GM12878 (cell line): ENCODE measurements around the gene COL5A1. TPM values are rescaled to one million over a fixed set of nuclear protein-coding genes. Genes with fewer than 3 reads are reported as not detected.

Experiments used
- ATAC-seq: fragments of 200-7000 bp; cut with Tn5 transposase; 3 replicates; pipeline ENCODE4 v1.9.1; 2020; ENCODE audit warnings: mild to moderate bottlenecking, moderate library complexity
- BruUV-seq: library from RNA; stranded (reverse); fragments of 400-500 nt; replicated peaks from 2 replicates; lab custom pipeline; 2021; lab: Mats Ljungman, UMichigan
- CTCF ChIA-PET: fragments of 300-600 bp; sonication (Branson Sonifier 250); formaldehyde crosslinking; extraction: SDS; loops from one replicate; lab custom pipeline; 2021; ENCODE audit warnings: inconsistent platforms; lab: Yijun Ruan, JAX
- POLR2A ChIA-PET: fragments of 350-600 bp; formaldehyde crosslinking; extraction: SDS; loops from one replicate; lab custom pipeline; 2021; ENCODE audit warnings: inconsistent platforms; lab: Charles Lee
- RAD21 ChIA-PET: fragments of 300-600 bp; sonication (Branson Sonifier 250); formaldehyde crosslinking; loops from one replicate; lab custom pipeline; 2023; ENCODE audit warnings: antibody characterized with exemption; ENCODE audit not compliant: unreplicated experiment; lab: Charles Lee
- SMC1A ChIA-PET: fragments of 300-600 bp; sonication (Branson Sonifier 250); formaldehyde crosslinking; loops from one replicate; lab custom pipeline; 2023; ENCODE audit not compliant: unreplicated experiment, uncharacterized antibody; lab: Charles Lee
- DNase-seq: peaks from one replicate; pipeline ENCODE4 v3.0.0-alpha.2; 2011; ENCODE audit warnings: low read depth, low spot score
- FAIRE-seq: peaks from 3 replicates; lab custom pipeline; 2011; peaks lifted over from hg19 to GRCh38; lab: Jason Lieb, UNC
- H2AFZ ChIP-seq: 2 replicates; pipeline ENCODE4 v1.6.0; 2011; ENCODE audit warnings: low read depth, low read length, control low read depth; ENCODE audit not compliant: control insufficient read depth
- H3K27ac ChIP-seq: 2 replicates; pipeline ENCODE4 v1.5.1; 2011; ENCODE audit warnings: control low read depth; ENCODE audit not compliant: control insufficient read depth, insufficient read depth
- H3K27me3 ChIP-seq, 2 experiments: replicated peaks in 1 of 2; 2 replicates each; pipeline versions ENCODE4 v1.6.0 to v1.6.1; 2011; ENCODE audit warnings: low read length in 1 of 2; ENCODE audit not compliant: control insufficient read depth in 2 of 2, insufficient read depth in 2 of 2
- H3K36me3 ChIP-seq, 2 experiments: 2 replicates each; pipeline ENCODE4 v1.5.1; 2011; ENCODE audit warnings: low read length in 1 of 2; ENCODE audit not compliant: control insufficient read depth in 2 of 2, insufficient read depth in 2 of 2
- H3K4me1 ChIP-seq: 2 replicates; pipeline ENCODE4 v1.6.1; 2011; ENCODE audit warnings: mild to moderate bottlenecking, low read length, moderate library complexity, mixed read lengths; ENCODE audit not compliant: control insufficient read depth, insufficient read depth
- H3K4me2 ChIP-seq: 2 replicates; pipeline ENCODE4 v1.6.0; 2011; ENCODE audit warnings: control low read depth; ENCODE audit not compliant: control insufficient read depth, insufficient read depth
- H3K4me3 ChIP-seq: fragments of 200-600 bp; sonication (generic); 2 replicates; pipeline ENCODE4 v1.5.1; 2016
- H3K79me2 ChIP-seq: 2 replicates; pipeline ENCODE4 v1.6.0; 2011; ENCODE audit warnings: low read length; ENCODE audit not compliant: control insufficient read depth, insufficient read depth
- H3K9ac ChIP-seq: 2 replicates; pipeline ENCODE4 v1.8.0; 2011; ENCODE audit warnings: low read length, control low read depth, mixed read lengths; ENCODE audit not compliant: control insufficient read depth, insufficient read depth
- H3K9me3 ChIP-seq: replicated peaks from 3 replicates; pipeline ENCODE4 v1.5.1; 2011; ENCODE audit warnings: mild to moderate bottlenecking, low read length; ENCODE audit not compliant: control insufficient read depth, insufficient read depth
- H4K20me1 ChIP-seq: 2 replicates; pipeline ENCODE4 v1.6.0; 2011; ENCODE audit not compliant: control insufficient read depth, insufficient read depth
- CBX3 ChIP-seq: fragments of 200-600 bp; sonication (generic); IDR thresholded peaks from 2 replicates; pipeline ENCODE4 v1.6.1; 2016; ENCODE audit warnings: low read depth, borderline replicate concordance
- CEBPZ ChIP-seq: fragments of 150-350 bp; IDR thresholded peaks from 2 replicates; pipeline ENCODE4 v1.6.1; 2016; ENCODE audit warnings: low read depth, low read length
- CTCF ChIP-seq, 3 experiments: IDR thresholded peaks in 2 of 3; conservative IDR thresholded peaks in 1 of 3; 2 replicates each; pipeline ENCODE4 v1.5.1; 2011; ENCODE audit warnings: low read depth in 3 of 3, low read length in 3 of 3, mild to moderate bottlenecking in 3 of 3, control low read depth in 2 of 3, moderate library complexity in 2 of 3, inconsistent platforms in 1 of 3, mixed read lengths in 1 of 3; ENCODE audit not compliant: control insufficient read depth in 2 of 3, insufficient read depth in 1 of 3; ENCODE audit errors: extremely low read depth in 1 of 3
- DPF2 ChIP-seq: fragments of 450-650 bp; IDR thresholded peaks from 2 replicates; pipeline ENCODE4 v1.6.1; 2017; ENCODE audit warnings: mild to moderate bottlenecking
- EGR1 ChIP-seq, 2 experiments: IDR thresholded peaks; 1 replicate in 1 of 2; 2 replicates in 1 of 2; pipeline ENCODE4 v1.6.1; 2011 to 2012; ENCODE audit warnings: low read depth in 2 of 2, low read length in 2 of 2, borderline replicate concordance in 1 of 2, mild to moderate bottlenecking in 1 of 2, moderate library complexity in 1 of 2
- EP300 ChIP-seq, 2 experiments: fragments of 150-350 bp in 1 of 2; IDR thresholded peaks; 2 replicates each; pipeline ENCODE4 v1.6.1; 2011 to 2012; ENCODE audit warnings: low read depth in 2 of 2, low read length in 2 of 2, borderline replicate concordance in 1 of 2, improper control_type of control experiment in 1 of 2, inconsistent platforms in 1 of 2; ENCODE audit not compliant: control insufficient read depth in 1 of 2
- KDM1A ChIP-seq: fragments of 200-600 bp; sonication (generic); IDR thresholded peaks from 2 replicates; pipeline ENCODE4 v1.6.1; 2016; ENCODE audit warnings: borderline replicate concordance
- RAD21 ChIP-seq: IDR thresholded peaks from 2 replicates; pipeline ENCODE4 v1.6.1; 2011; ENCODE audit warnings: mild to moderate bottlenecking, low read depth, low read length, moderate library complexity; ENCODE audit not compliant: insufficient read depth
- REST ChIP-seq: IDR thresholded peaks from 2 replicates; pipeline ENCODE4 v1.6.1; 2012; ENCODE audit warnings: mild to moderate bottlenecking, low read depth, low read length
- RUNX3 ChIP-seq: IDR thresholded peaks from 2 replicates; pipeline ENCODE4 v1.6.1; 2012; ENCODE audit warnings: low read length, inconsistent platforms
- ZNF384 ChIP-seq: IDR thresholded peaks from 2 replicates; pipeline ENCODE4 v1.6.1; 2012; ENCODE audit warnings: low read depth, mild to moderate bottlenecking, low read length, improper control_type of control experiment, borderline replicate concordance
- WGBS: methylation state at CpG from one replicate; pipeline ENCODE4 v1.1.6; 2016; ENCODE audit warnings: low lambda C conversion rate; ENCODE audit not compliant: insufficient replicate concordance, insufficient coverage; ENCODE audit errors: missing lambda C conversion rate; 5-methylcytosine and 5-hydroxymethylcytosine counted together
- in situ Hi-C: fragments of 300-500 bp; cut with MboI; formaldehyde crosslinking; loops from 9 replicates; pipeline ENCODE4 v1.14.3; 2018; ENCODE audit warnings: mixed read lengths
- intact Hi-C: fragments of 100-400 bp; cut with micrococcal nuclease; formaldehyde crosslinking; loops from one replicate; pipeline ENCODE4 v1.14.2; 2022; ENCODE audit not compliant: unreplicated experiment
- polyA plus RNA-seq, 11 experiments: library from polyadenylated mRNA; depleted of rRNA in 4 of 11; unstranded in 6 of 11; stranded (reverse) in 5 of 11; fragments of >200 nt; fragmentation: Nextera tagmentation in 4 of 11; fragmentation: Illumina TruSeq in 1 of 11; extraction: Ambion mirVana in 4 of 11; extraction: Trizol in 1 of 11; gene quantifications; 1 replicate in 1 of 11; 2 replicates in 10 of 11; pipeline versions ENCODE4 v1.2.1 to v1.2.3, GENCODE V29; 2011 to 2016; ENCODE audit warnings: inconsistent platforms in 2 of 11, missing spikeins in 2 of 11, low read depth in 1 of 11
- total RNA-seq, 4 experiments: library from RNA; depleted of rRNA in 3 of 4; stranded (reverse); fragments of >200 nt in 3 of 4; fragmentation: Illumina TruSeq in 1 of 4; extraction: Trizol in 1 of 4; gene quantifications; 2 replicates each; pipeline versions ENCODE4 v1.2.1 to v1.2.3, GENCODE V29; 2013 to 2021

The COL5A1 gene
- total and polyA plus RNA-seq, 10 of the 15 experiments (the other 5 are each of a cell fraction or from before 2014, with no cell fraction given), result under 0.01 to 0.15 (median 0.13) TPM; not detected in 4

- in situ Hi-C loops, result no loop called here
- POLR2A ChIA-PET, result no interaction called here
- no peak overlapping the region for H3K4me2 ChIP-seq
- no TSS peak for BruUV-seq
- SMC1A ChIA-PET, result interaction anchor here (1.1 kb wide), 1 partner anchor 25 kb away, joined by 3 read pairs; no protein-coding TSS in a partner anchor
- intact Hi-C loops, result no loop called here
- H3K79me2 ChIP-seq, result no peaks in the 10 kb centered on the region
- no peak overlapping the region for H3K27ac ChIP-seq
- WGBS, result 35% methylated on average over 16 of the region's 16 CpGs
- CTCF ChIA-PET, result interaction anchor here (0.6 kb wide), 1 partner anchor 135 kb away, joined by 3 read pairs; no protein-coding TSS in a partner anchor
- H4K20me1 ChIP-seq, result no peaks in the 10 kb centered on the region; the same call in 1 of the 2 replicates
- H3K27me3 ChIP-seq, result no peaks in the 10 kb centered on the region; a peak in 1 of 4 replicates
- RAD21 ChIA-PET, result no interaction called here
- H3K36me3 ChIP-seq, result no peaks in the 10 kb centered on the region
- no peaks in the 10 kb centered on the region for H3K9me3 ChIP-seq
- FAIRE-seq (no peak), ATAC-seq (no peak), DNase-seq (no peak)
- no peak overlapping the region for H3K9ac ChIP-seq
- no peak overlapping the region for H2AFZ ChIP-seq
- H3K4me1 ChIP-seq, result no peaks in the 10 kb centered on the region
- no peak overlapping the region for H3K4me3 ChIP-seq
- no peak for TF ChIP-seq DPF2
- TF ChIP-seq EP300 (IDR thresholded peaks at IDR 0.05; ENCODE audit: borderline replicate concordance in 1 of 2, control insufficient read depth in 1 of 2, low read depth in 2 of 2, low read length in 2 of 2), result no peak
- no peak for TF ChIP-seq EGR1 (IDR thresholded peaks at IDR 0.05; ENCODE audit: borderline replicate concordance in 1 of 2, low read depth in 2 of 2, low read length in 2 of 2)
- no peak for TF ChIP-seq RAD21
- TF ChIP-seq CTCF (IDR thresholded peaks at IDR 0.05 in 2 of 3, conservative IDR thresholded peaks at IDR 0.05 in 1 of 3; ENCODE audit: control insufficient read depth in 2 of 3, extremely low read depth in 1 of 3, insufficient read depth in 1 of 3, low read depth in 3 of 3, low read length in 3 of 3), result no peak
- no peak for TF ChIP-seq KDM1A
- TF ChIP-seq REST, result no peak
- TF ChIP-seq CEBPZ, result no peak
- no peak for TF ChIP-seq RUNX3
- no peak for TF ChIP-seq ZNF384
- TF ChIP-seq CBX3, result no peak
Observed at GRCh38 chr9:134814598-134815215, 173.1 kb downstream of the COL5A1 start.
